GM21528 (cell line): ENCODE results near the gene ZBTB40.

Experiments used
- ATAC-seq: cut with Tn5 transposase; IDR thresholded peaks from one replicate; pipeline ENCODE4 v1.9.1; 2021; ENCODE audit warnings: mild to moderate bottlenecking, moderate library complexity; ENCODE audit not compliant: unreplicated experiment, low FRiP score

The ZBTB40 gene, protein sequence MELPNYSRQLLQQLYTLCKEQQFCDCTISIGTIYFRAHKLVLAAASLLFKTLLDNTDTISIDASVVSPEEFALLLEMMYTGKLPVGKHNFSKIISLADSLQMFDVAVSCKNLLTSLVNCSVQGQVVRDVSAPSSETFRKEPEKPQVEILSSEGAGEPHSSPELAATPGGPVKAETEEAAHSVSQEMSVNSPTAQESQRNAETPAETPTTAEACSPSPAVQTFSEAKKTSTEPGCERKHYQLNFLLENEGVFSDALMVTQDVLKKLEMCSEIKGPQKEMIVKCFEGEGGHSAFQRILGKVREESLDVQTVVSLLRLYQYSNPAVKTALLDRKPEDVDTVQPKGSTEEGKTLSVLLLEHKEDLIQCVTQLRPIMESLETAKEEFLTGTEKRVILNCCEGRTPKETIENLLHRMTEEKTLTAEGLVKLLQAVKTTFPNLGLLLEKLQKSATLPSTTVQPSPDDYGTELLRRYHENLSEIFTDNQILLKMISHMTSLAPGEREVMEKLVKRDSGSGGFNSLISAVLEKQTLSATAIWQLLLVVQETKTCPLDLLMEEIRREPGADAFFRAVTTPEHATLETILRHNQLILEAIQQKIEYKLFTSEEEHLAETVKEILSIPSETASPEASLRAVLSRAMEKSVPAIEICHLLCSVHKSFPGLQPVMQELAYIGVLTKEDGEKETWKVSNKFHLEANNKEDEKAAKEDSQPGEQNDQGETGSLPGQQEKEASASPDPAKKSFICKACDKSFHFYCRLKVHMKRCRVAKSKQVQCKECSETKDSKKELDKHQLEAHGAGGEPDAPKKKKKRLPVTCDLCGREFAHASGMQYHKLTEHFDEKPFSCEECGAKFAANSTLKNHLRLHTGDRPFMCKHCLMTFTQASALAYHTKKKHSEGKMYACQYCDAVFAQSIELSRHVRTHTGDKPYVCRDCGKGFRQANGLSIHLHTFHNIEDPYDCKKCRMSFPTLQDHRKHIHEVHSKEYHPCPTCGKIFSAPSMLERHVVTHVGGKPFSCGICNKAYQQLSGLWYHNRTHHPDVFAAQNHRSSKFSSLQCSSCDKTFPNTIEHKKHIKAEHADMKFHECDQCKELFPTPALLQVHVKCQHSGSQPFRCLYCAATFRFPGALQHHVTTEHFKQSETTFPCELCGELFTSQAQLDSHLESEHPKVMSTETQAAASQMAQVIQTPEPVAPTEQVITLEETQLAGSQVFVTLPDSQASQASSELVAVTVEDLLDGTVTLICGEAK

DNA sequence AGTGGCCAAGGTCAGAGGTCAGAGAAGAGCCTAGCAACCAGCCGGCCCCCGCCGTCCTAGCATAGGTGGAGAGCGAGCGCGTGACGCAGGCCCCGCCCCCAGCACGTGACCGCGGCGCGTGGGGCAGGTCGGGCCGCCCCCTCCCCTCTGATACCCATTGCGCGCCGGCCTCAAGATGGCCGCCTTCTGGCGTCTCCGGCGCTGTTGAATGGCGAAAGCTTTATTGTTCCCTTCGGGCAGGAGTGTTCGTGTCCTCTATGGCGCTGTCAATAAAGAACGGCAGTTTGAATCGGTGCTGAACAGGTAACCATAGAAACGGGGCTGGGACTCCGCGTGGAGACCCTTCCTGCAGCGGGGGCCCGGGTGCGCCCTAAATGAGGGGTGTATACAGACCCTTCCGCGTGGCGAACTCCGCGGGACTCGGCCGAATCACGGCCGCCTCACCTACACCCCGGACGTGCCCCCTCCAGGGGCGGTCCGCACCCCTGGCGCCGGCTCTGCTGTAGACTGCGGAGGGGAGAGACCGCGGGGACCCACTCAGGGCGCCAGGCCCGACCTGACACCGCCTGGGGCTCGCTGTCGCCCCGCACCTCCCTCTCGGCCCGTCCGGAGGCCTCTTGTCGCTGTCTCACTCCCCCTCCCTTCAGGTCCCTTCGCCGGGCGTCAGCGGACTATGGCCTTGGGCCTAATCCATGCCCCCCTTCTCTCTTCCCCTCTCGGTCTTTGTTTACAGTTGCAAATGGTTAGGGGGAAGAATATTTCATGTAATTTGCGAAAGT is at the start of gene ZBTB40:
ZBTB40 (plus strand) TSS at position 150 of the 779 bp plus-strand sequence. CDS start 38,098 bp downstream, outside the sequence.
- ATAC-seq, result peak; percentile 72

DNA sequence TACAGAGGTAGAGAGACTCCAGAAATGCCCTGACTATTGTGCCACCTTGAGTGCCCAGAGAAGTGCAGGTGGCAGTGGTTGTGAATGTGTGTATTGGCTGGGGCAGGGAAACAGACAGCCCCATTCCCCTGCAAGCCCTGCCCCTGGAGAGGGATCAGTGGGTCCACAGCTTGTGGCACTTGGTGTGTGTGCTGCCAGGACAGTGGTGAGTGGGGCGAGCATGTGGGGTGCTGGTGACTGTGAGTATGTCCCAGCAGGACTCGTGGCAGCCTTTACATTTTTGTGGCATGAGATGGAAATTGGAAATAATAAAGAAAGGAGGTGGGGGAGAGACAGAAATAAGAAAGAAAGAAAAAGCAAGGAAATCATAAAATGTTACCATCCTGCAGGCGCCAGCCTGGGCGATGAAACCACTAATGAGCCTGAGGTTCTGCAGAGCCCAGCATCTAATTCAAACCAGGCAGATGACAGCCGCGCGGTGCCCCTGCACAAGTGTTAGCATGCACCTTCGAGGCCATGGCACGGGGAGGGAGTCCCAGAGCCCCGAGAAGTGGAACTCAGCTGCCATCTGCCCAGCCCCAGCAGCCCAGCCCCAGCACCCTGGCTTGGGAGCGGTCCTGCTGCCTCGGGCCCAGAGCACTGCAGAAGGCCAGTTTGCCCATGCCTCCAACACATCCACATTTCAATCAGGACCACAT is 49.1 kb upstream of the ZBTB40 start:
- ATAC-seq, result no peak

DNA sequence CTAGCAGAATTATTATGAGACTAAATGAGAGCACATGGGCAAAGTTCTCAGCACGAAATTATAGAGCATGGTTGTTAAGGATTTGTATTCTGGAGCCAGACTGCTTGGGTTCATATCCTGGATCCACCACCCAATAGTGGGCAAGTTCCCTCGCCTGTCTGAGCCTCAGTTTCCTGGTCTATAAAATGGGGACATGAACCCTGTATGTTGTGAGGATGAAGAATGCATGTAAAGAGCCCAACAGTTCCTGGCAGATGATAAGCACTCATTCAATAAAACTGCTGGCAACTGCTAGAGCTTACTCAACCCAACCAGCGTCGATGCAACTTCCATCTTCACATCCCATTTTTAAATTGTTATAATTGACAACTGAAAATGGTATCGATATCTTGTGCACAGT is 47.2 kb upstream of the ZBTB40 start:
- no peak for ATAC-seq

DNA sequence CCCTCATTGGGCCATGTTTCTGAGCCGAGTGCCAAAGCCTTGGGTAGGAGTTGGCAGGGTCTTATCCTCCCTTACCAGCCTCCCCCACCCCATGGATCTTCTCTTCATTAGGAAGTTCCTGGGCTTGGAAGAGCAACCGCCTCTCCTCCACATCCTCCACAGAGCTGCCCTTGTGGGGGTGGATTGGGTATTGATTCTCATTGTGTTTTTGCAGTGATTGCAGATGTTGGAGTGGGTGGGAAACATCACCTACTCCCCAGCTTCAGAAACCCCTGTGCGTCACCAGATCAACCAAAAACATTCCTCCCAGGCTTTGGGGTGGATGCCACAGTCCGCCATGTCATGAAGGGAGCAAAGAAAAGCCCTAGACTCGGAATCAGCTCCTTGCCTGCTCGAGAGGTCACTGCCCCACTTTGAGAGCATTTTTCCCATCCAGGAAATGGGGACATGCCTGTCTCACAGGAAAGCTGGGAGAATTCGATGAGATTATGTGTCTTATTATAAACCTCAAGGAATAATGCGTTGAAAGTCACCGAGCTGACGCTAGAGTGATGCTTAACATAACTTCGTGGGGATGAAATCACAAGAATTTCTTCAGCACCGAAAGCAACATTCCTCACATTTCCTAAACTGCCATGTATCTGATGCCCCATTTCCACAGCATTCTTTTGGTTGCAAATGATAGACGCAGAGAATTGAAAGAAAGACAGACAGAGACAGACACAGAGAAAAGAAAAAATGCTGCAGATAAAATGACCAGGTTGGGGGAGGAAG is 44.7 kb upstream of the ZBTB40 start:
- no peak for ATAC-seq

DNA sequence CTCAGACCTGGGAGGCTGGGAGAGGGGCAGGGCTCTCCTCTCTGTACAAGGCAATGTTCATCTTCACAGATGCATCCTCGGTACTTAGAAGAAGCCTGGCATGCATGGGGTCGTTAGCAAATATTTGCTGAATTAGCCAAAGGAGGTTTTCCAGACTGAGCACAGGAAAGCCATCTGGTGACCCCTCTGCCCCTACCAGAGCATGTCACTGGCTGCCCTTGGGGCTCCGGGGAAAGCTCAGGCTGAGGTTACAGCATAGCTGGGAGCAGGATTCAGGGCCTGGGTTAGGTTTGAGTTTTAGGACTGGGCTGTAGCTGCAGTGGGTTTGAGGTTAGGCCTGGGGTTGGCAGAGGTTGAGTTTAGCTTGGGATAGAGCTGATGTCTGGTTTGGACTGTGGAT is 43.4 kb upstream of the ZBTB40 start:
- ATAC-seq, result no peak

DNA sequence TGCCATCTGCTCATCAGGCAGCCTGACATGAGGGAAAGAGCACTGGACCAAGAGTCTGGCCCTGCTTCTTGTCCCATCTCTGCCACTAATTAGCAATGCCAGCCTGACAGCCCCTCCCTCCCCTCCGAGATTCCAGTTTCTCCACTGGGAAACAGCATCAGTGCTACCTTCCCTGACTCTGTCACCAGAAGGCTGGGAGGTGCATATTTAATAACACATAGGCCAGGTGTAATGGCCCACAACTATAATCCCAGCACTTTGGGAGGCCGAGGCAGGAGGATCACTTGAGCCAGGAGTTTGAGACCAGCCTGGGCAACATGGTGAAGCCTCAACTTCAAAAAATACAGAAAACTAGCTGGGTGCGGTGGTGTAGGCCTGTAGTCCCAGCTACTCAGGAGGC is 41.2 kb upstream of the ZBTB40 start:
- ATAC-seq, result no peak

DNA sequence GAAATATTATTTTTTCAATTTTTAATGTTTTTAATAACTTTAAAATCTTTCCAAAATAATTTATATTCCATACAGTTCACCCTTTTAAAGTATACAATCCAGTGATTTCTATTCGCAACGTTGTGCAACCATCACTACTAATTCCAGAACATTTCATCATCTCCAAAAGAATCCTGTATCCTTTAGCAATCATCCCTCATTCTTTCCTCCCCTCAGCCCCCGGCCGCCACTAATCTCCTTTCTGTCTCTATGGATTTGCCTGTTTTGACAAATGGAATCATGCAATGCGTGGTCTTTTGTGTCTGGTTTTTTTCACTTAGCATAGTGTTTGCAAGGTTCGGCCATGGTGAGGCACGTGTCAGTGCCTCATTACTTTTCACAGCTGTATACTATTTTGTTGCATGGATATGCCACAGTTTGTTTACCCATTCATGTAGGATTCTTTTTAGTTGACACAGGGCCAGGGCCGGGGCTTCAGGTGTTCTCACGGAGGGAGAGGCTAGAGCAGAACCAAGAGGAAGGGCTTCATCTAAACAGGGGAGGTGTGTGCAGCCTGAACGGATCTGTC is 40.6 kb upstream of the ZBTB40 start:
- ATAC-seq, result no peak

DNA sequence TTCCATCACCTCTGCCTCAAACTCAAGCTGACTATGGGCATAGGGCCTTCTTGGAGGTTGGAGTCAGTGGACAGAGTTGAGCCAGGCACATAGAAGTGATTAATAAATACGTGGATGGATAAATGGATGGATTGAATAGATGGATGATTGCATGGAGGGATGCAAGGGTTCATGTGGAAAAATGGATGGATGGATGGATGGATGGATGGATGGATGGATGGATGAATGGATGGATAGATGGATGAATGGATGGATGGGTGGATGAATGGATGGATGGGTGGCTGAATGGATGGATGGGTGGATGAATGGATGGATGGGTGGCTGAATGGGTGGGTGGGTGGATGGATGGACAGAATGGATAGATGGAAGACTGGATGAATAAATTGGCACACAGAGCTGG is 40.1 kb upstream of the ZBTB40 start:
- no peak for ATAC-seq

DNA sequence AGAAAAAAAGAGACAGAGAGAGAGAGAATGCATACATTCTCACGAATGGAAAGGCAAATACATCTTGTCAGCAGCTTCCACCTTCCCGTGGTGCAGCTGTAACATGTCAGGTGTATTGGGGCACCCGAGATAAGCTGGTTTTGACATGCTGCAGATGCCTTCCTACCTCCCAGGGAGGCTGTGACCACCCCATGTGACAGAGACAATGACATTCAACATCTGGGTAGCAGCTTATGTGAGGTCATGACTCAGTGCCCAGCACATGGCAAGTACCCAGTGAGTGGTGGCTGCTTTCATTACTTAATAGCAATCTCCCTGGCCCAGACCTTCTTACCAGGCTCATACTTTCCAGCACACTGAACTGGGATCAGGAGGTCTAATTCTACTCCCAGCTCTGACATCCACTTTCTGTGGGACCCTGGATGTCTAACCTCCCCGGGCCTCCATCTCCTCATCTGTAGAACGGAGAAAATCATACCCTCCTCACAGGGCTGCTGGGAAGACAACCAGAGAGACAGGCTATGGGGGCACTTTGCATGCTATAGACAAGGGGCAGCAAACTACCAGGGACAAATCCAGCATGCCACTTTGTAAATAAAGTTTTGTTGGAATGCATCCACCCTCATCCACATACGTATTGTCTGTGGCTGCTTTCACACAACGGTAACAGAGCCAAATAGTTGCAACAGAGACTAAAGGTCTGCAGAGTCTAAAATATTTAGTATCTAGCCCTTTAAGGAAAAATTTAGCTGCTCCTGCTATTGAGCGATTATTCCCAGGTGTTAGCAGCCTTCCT is 38.5 kb upstream of the ZBTB40 start:
- no peak for ATAC-seq

DNA sequence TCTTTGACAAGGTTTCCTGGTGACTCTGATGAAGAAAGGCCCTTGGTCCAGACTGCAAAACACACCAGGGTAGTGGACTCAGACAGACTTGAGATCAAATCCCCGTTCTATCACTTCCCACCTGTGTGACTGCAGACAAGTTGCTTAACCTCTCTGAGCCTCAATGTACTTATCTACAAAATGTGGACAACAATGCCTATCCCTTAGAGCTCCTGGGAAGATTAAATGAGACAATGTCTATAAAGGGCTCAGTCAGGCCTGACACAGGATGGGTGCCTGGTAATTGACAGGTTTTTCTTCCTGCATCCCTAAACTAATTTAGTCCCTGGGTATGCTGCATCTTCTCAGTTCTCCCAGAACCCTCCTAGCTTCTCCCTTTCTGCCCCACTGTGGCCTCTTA is 37.9 kb upstream of the ZBTB40 start:
- no peak for ATAC-seq

DNA sequence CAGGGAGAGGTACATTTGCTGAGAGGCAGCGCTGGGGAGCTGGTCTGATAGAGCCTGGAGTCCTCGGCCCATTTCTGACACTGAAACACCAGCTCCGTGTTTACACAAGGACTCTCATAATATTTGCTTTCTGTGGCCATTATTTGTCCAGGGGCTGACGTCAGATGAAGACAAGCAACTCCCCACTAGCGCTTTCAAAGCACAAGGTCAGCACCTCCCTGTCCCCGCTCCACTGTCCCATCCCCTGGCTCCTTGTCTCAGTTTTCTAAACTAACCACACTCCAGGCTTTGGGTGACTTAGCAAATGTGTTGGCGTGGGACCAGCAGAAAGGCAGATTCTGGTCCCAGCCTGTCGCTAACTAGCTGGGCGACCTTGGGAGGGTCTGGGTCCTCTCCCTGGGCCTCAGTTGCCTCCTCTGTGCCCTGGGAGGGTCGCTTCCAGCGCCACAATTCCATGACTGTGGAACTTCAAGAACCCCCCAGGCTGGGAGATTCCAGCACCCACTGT is 37.4 kb upstream of the ZBTB40 start:
- no peak for ATAC-seq

DNA sequence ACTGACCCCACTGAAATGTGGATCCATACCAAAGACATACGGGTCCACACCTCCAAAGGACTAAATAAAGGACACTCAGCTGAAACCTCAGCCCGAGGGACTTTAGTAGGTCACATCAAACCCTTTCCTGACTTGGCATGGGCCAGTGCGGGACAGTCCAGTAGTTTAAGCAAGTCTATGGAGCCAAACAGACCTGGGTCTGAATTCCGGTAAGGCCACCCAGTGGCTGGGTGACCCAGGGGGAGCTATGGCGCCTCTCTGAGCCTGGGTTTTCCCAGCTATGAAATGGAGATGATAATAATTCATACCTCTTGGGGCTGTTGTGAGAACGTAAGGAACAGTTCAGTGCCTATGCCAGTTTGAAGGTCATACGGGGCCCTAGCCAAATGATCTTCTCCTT is 36.2 kb upstream of the ZBTB40 start:
- ATAC-seq, result no peak

DNA sequence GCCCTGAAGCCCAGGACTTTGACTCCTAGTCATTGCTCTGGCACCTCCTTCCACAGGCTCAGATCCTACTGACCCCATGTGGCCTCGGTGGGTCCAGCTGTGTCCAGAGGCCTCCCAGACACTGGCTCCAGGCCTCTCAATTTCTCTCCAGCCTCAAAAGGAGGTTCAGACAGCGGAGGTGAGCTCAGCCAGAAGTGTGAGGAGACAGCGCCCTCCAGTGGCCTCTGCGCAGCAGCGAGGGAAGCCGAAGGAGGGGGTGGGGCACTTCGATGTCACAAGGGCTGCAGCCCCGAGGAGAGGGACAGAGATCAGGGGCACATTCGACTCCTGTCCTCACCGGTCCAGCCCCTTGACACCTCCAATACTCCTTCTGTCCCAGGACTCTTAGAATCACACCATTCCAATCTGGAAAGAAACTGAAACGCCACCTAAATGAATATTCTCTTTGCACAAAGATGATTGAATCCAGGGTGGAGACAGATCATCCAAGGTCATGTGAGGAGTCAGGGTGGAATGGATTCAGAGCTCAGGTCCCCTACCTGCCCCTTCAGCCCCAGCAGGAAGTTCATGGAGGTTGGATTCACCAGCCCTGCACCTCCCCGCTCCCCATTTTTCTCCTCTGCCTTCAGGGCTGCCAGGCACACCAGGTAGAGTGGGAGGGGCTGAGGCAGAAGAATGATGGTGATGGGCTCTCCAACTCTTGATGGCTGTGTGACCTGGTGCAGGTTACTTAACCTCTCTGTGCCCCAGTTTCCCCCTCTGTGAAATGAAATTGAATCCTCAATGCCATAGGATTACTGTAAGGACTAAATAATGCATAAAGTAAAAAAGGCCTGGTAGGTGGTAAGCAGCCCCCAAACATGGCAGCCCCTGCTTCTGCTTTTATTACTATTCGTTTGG is 34.8 kb upstream of the ZBTB40 start:
- no peak for ATAC-seq

DNA sequence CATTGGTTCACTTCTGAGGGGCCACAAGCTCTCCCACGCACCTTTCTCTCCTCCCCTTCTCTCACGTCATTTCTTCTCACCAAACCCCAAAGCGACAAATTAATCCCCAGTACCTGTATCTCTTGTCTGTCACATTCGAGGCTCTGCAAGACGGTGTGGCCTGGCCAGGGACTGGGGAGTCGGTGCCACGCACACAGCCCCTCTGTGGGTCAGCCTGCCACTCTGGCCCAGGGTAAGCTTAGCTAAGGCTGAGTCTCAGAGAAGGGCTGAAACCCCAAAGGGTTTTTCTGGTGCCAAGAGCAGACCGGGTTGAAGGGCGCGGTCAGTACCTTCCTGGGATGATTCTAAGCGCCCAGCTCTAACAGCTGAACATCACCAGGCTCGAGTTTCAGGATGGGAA is 34.2 kb upstream of the ZBTB40 start:
- no peak for ATAC-seq

DNA sequence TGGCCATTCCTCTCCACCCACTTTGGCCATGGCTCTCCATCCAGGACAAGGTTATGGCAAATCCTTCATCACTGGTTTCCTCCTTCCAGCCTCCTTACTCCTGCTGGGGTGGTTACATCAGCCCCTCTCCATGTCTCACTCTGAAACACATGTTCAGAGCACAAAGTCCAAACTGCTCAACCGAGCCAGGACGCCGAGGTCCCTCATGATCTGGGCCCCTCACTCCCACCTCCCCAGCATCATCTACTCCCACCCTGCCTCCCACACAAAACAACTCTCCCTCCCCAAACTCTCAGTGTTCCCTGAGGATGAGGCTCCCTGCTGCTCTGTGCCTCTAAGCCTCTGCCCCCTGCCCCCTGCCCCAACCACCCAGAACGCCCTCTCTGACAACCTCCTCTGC is 33.3 kb upstream of the ZBTB40 start:
- no peak for ATAC-seq

DNA sequence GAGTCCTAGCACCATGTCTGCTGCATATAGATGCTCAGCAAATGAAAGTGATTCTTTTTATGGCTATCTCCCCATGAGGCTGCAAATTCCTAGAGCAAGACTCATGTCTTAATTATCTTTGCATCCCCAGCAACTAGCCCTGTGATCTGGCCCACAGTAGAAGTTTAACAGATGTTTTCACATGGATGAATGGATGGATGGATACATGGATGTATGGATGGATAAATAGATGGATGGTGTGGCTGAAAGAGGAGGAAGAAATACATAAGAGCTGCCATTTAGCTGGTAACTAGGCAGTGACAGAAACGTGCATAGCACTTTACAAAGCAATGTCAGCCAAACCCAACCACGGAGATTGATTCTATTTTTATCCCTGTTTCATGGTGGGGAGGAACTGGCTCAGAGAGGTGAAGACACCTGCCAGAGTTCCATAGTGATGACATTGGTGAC is 32.7 kb upstream of the ZBTB40 start:
- no peak for ATAC-seq
